ENCODE measurements around the gene UBXN11.

Gene UBXN11

GRCh38 chr1:26276432-26276838 is 30.0 kb downstream of the UBXN11 start:
- H2BK5ac ChIP-seq (ENCODE audit: low read depth, low read length, poor library complexity, severe bottlenecking): no peak overlapping the region
- peak overlapping the region; percentile 84 for H3K9ac ChIP-seq (ENCODE audit: low read length)
- H3K18ac ChIP-seq (ENCODE audit: low read depth in 1 of 2, low read length in 2 of 2): peak overlapping the region in 1 of 2 experiments; percentile 58
- H2AFZ ChIP-seq (ENCODE audit: low read depth, low read length): no peak overlapping the region
- DNase-seq: no peak
- peaks cover 9% of the 10 kb centered on the region for H3K79me1 ChIP-seq (replicated peaks; ENCODE audit: low read length, poor library complexity, severe bottlenecking)
- H2AK5ac ChIP-seq (ENCODE audit: low read length, severe bottlenecking): no peak overlapping the region
- H3K4me3 ChIP-seq (ENCODE audit: insufficient read depth in 1 of 2, low read depth in 1 of 2, low read length in 2 of 2): peak overlapping the region in 1 of 2 experiments; percentile 46
- peaks cover 27% of the 10 kb centered on the region for H3K4me1 ChIP-seq (ENCODE audit: control insufficient read depth, insufficient read depth, low read depth, low read length)
- no peak overlapping the region for H4K8ac ChIP-seq (ENCODE audit: low read length)
- H2BK120ac ChIP-seq (ENCODE audit: low read depth, low read length): no peak overlapping the region
- 41% methylated on average over 2 of the region's 2 CpGs for WGBS
- peak overlapping the region; percentile 57 for H3K27ac ChIP-seq (ENCODE audit: low read length, poor library complexity, severe bottlenecking)
- peak overlapping the region; percentile 57 for H4K91ac ChIP-seq (ENCODE audit: low read length)
- no peak overlapping the region for H3K23ac ChIP-seq (ENCODE audit: low read length in 2 of 2)
- H3K27me3 ChIP-seq (ENCODE audit: control insufficient read depth in 1 of 2, insufficient read depth in 1 of 2, low read length in 2 of 2): no peaks in the 10 kb centered on the region
- H3K14ac ChIP-seq (ENCODE audit: low read length in 2 of 2): no peak overlapping the region
- H3K36me3 ChIP-seq (ENCODE audit: control insufficient read depth in 1 of 2, insufficient read depth in 2 of 2, low read depth in 1 of 2, low read length in 2 of 2): peaks cover 23 to 30% of the 10 kb centered on the region in 2 experiments
- H3K4ac ChIP-seq (ENCODE audit: low read depth in 1 of 2, low read length in 2 of 2): peak overlapping the region in 1 of 2 experiments; percentile 48
- H2BK15ac ChIP-seq (ENCODE audit: low read depth, poor library complexity, severe bottlenecking): no peak overlapping the region
- H2BK12ac ChIP-seq (ENCODE audit: low read length in 2 of 2): peak overlapping the region; percentile 4 to 49
- no peaks in the 10 kb centered on the region for H3K9me3 ChIP-seq (ENCODE audit: control insufficient read depth, low read length)
- no peak overlapping the region for H3K4me2 ChIP-seq (ENCODE audit: low read length, poor library complexity, severe bottlenecking)

GRCh38 chr1:26275580-26276431 is 30.6 kb downstream of the UBXN11 start:
- H3K4me2 ChIP-seq (ENCODE audit: low read length, poor library complexity, severe bottlenecking): peak overlapping the region; percentile 5
- H4K8ac ChIP-seq (ENCODE audit: low read length): peak overlapping the region; percentile 73
- peak; percentile 91 for DNase-seq
- H3K9ac ChIP-seq (ENCODE audit: low read length): peak overlapping the region; percentile 84
- H2AFZ ChIP-seq (ENCODE audit: low read depth, low read length): no peak overlapping the region
- peak overlapping the region; percentile 69 to 86 for H3K18ac ChIP-seq (ENCODE audit: low read depth in 1 of 2, low read length in 2 of 2)
- H2BK5ac ChIP-seq (ENCODE audit: low read depth, low read length, poor library complexity, severe bottlenecking): no peak overlapping the region
- no peaks in the 10 kb centered on the region for H3K27me3 ChIP-seq (ENCODE audit: control insufficient read depth in 1 of 2, insufficient read depth in 1 of 2, low read length in 2 of 2)
- H3K4me1 ChIP-seq (ENCODE audit: control insufficient read depth, insufficient read depth, low read depth, low read length): peaks cover 21% of the 10 kb centered on the region
- H2BK12ac ChIP-seq (ENCODE audit: low read length in 2 of 2): peak overlapping the region; percentile 18 to 42
- H3K4me3 ChIP-seq (ENCODE audit: insufficient read depth in 1 of 2, low read depth in 1 of 2, low read length in 2 of 2): peak overlapping the region in 1 of 2 experiments; percentile 45
- H2BK15ac ChIP-seq (ENCODE audit: low read depth, poor library complexity, severe bottlenecking): peak overlapping the region; percentile 45
- peaks cover 9% of the 10 kb centered on the region for H3K79me1 ChIP-seq (replicated peaks; ENCODE audit: low read length, poor library complexity, severe bottlenecking)
- peak overlapping the region; percentile 28 to 55 for H3K4ac ChIP-seq (ENCODE audit: low read depth in 1 of 2, low read length in 2 of 2)
- no peak overlapping the region for H3K14ac ChIP-seq (ENCODE audit: low read length in 2 of 2)
- H4K91ac ChIP-seq (ENCODE audit: low read length): peak overlapping the region; percentile 82
- H3K23ac ChIP-seq (ENCODE audit: low read length in 2 of 2): no peak overlapping the region
- no peaks in the 10 kb centered on the region for H3K9me3 ChIP-seq (ENCODE audit: control insufficient read depth, low read length)
- H2BK120ac ChIP-seq (ENCODE audit: low read depth, low read length): peak overlapping the region; percentile 52
- WGBS: 36% methylated on average over 3 of the region's 3 CpGs
- peak overlapping the region; percentile 44 for H2AK5ac ChIP-seq (ENCODE audit: low read length, severe bottlenecking)
- peaks cover 23 to 29% of the 10 kb centered on the region in 2 experiments for H3K36me3 ChIP-seq (ENCODE audit: control insufficient read depth in 1 of 2, insufficient read depth in 2 of 2, low read depth in 1 of 2, low read length in 2 of 2)
- H3K27ac ChIP-seq (ENCODE audit: low read length, poor library complexity, severe bottlenecking): peak overlapping the region; percentile 57

- no peak overlapping the region for H2BK15ac ChIP-seq (ENCODE audit: low read depth, poor library complexity, severe bottlenecking)
- no peak overlapping the region for H2AFZ ChIP-seq (ENCODE audit: low read depth, low read length)
- no peak overlapping the region for H2BK120ac ChIP-seq (ENCODE audit: low read depth, low read length)
- peak overlapping the region; percentile 10 for H3K27ac ChIP-seq (ENCODE audit: low read length, poor library complexity, severe bottlenecking)
- no peak overlapping the region for H3K23ac ChIP-seq (ENCODE audit: low read length in 2 of 2)
- no peak overlapping the region for H3K4me2 ChIP-seq (ENCODE audit: low read length, poor library complexity, severe bottlenecking)
- peak overlapping the region; percentile 84 for H3K9ac ChIP-seq (ENCODE audit: low read length)
- 64% methylated on average over 10 of the region's 11 CpGs for WGBS
- H3K4me3 ChIP-seq (ENCODE audit: insufficient read depth in 1 of 2, low read depth in 1 of 2, low read length in 2 of 2): no peak overlapping the region
- peaks cover 4% of the 10 kb centered on the region for H3K9me3 ChIP-seq (ENCODE audit: control insufficient read depth, low read length)
- peak overlapping the region in 1 of 2 experiments; percentile 2 for H2BK12ac ChIP-seq (ENCODE audit: low read length in 2 of 2)
- H4K8ac ChIP-seq (ENCODE audit: low read length): no peak overlapping the region
- H4K91ac ChIP-seq (ENCODE audit: low read length): no peak overlapping the region
- H3K14ac ChIP-seq (ENCODE audit: low read length in 2 of 2): no peak overlapping the region
- H2AK5ac ChIP-seq (ENCODE audit: low read length, severe bottlenecking): no peak overlapping the region
- H3K27me3 ChIP-seq (ENCODE audit: control insufficient read depth in 1 of 2, insufficient read depth in 1 of 2, low read length in 2 of 2): no peaks in the 10 kb centered on the region
- no peak overlapping the region for H2BK5ac ChIP-seq (ENCODE audit: low read depth, low read length, poor library complexity, severe bottlenecking)
- H3K79me1 ChIP-seq (replicated peaks; ENCODE audit: low read length, poor library complexity, severe bottlenecking): peaks cover 9% of the 10 kb centered on the region
- H3K4ac ChIP-seq (ENCODE audit: low read depth in 1 of 2, low read length in 2 of 2): no peak overlapping the region
- DNase-seq: peak; percentile 75
- H3K36me3 ChIP-seq (ENCODE audit: control insufficient read depth in 1 of 2, insufficient read depth in 2 of 2, low read depth in 1 of 2, low read length in 2 of 2): peaks cover 23 to 38% of the 10 kb centered on the region in 2 experiments
- peaks cover 17% of the 10 kb centered on the region for H3K4me1 ChIP-seq (ENCODE audit: control insufficient read depth, insufficient read depth, low read depth, low read length)
- H3K18ac ChIP-seq (ENCODE audit: low read depth in 1 of 2, low read length in 2 of 2): peak overlapping the region; percentile 33 to 72
Observed at GRCh38 chr1:26274801-26275425, 31.5 kb downstream of the UBXN11 start.

GRCh38 chr1:26269198-26269550 is 37.3 kb downstream of the UBXN11 start:
- no peak overlapping the region for H3K23ac ChIP-seq (ENCODE audit: low read length in 2 of 2)
- H2BK15ac ChIP-seq (ENCODE audit: low read depth, poor library complexity, severe bottlenecking): no peak overlapping the region
- H3K4ac ChIP-seq (ENCODE audit: low read depth in 1 of 2, low read length in 2 of 2): no peak overlapping the region
- H2AFZ ChIP-seq (ENCODE audit: low read depth, low read length): no peak overlapping the region
- peaks cover 6% of the 10 kb centered on the region for H3K79me1 ChIP-seq (replicated peaks; ENCODE audit: low read length, poor library complexity, severe bottlenecking)
- no peak overlapping the region for H3K18ac ChIP-seq (ENCODE audit: low read depth in 1 of 2, low read length in 2 of 2)
- H3K27ac ChIP-seq (ENCODE audit: low read length, poor library complexity, severe bottlenecking): no peak overlapping the region
- 100% methylated on average over 4 of the region's 4 CpGs for WGBS
- H2BK12ac ChIP-seq (ENCODE audit: low read length in 2 of 2): no peak overlapping the region
- H3K4me1 ChIP-seq (ENCODE audit: control insufficient read depth, insufficient read depth, low read depth, low read length): no peaks in the 10 kb centered on the region
- no peak overlapping the region for H3K4me3 ChIP-seq (ENCODE audit: insufficient read depth in 1 of 2, low read depth in 1 of 2, low read length in 2 of 2)
- peaks cover 19% of the 10 kb centered on the region for H3K9me3 ChIP-seq (ENCODE audit: control insufficient read depth, low read length)
- H3K9ac ChIP-seq (ENCODE audit: low read length): no peak overlapping the region
- H2BK5ac ChIP-seq (ENCODE audit: low read depth, low read length, poor library complexity, severe bottlenecking): no peak overlapping the region
- H2AK5ac ChIP-seq (ENCODE audit: low read length, severe bottlenecking): no peak overlapping the region
- DNase-seq: no peak
- no peaks in the 10 kb centered on the region for H3K27me3 ChIP-seq (ENCODE audit: control insufficient read depth in 1 of 2, insufficient read depth in 1 of 2, low read length in 2 of 2)
- no peak overlapping the region for H4K8ac ChIP-seq (ENCODE audit: low read length)
- H3K4me2 ChIP-seq (ENCODE audit: low read length, poor library complexity, severe bottlenecking): no peak overlapping the region
- no peak overlapping the region for H3K14ac ChIP-seq (ENCODE audit: low read length in 2 of 2)
- H4K91ac ChIP-seq (ENCODE audit: low read length): no peak overlapping the region
- peaks cover 20 to 48% of the 10 kb centered on the region in 2 experiments for H3K36me3 ChIP-seq (ENCODE audit: control insufficient read depth in 1 of 2, insufficient read depth in 2 of 2, low read depth in 1 of 2, low read length in 2 of 2)
- no peak overlapping the region for H2BK120ac ChIP-seq (ENCODE audit: low read depth, low read length)

Data from mesenchymal stem cell (in vitro differentiated cells and primary cell).